ENCODE data around the gene BICD1. TPM values are rescaled to one million over a fixed set of nuclear protein-coding genes. Genes with fewer than 3 reads are reported as not detected.
A peak's percentile ranks its signal among the peaks of the same experiment; 100 is the strongest.

BICD1 gene
- total and polyA plus RNA-seq, 2 of the 13 experiments (the other 11 are each of a cell fraction or from before 2014, with no cell fraction given), result 4.5 to 5.2 TPM

DNA sequence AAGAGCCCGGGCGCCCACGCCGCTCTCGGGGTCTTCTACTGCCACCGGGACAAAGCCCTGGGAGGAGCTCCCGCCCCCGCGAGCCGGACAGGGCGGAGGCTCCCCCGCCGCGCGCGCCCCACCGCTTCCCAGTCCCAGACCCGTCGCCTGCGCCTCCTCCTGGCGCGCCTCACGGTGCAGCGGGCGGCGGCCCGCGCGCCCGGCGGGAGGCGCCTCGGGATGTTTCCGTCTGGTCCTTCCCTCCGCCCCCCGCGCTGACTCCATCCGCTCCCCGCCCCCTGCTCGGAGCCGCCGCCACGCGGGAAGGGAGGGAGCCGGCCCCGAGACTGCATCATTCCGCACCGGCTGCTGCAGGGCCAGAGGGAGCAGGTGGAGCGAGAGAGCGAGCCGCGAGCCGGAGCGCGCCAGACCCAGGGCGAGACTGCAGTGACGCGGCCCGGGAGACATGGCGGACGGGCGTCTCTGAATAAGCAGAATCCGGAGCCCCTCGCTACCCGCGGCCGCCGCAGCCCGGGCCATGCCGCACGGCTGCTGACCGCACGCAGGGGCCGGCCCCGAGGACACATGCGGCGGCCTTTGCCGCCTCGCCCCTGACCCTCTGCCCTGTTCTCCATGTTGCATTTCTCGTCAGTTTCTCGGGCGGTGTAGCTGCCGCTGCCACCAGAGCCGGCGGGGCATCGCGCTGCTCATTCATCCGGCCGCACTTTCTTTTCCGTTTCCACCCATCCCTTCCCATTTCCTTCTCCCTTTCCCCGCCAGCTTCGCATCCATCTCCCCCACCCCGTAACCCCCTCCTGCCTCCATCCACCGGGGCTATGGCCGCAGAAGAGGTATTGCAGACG, at the start of gene BICD1 (continued):
- TF ChIP-seq, protein P1, sequence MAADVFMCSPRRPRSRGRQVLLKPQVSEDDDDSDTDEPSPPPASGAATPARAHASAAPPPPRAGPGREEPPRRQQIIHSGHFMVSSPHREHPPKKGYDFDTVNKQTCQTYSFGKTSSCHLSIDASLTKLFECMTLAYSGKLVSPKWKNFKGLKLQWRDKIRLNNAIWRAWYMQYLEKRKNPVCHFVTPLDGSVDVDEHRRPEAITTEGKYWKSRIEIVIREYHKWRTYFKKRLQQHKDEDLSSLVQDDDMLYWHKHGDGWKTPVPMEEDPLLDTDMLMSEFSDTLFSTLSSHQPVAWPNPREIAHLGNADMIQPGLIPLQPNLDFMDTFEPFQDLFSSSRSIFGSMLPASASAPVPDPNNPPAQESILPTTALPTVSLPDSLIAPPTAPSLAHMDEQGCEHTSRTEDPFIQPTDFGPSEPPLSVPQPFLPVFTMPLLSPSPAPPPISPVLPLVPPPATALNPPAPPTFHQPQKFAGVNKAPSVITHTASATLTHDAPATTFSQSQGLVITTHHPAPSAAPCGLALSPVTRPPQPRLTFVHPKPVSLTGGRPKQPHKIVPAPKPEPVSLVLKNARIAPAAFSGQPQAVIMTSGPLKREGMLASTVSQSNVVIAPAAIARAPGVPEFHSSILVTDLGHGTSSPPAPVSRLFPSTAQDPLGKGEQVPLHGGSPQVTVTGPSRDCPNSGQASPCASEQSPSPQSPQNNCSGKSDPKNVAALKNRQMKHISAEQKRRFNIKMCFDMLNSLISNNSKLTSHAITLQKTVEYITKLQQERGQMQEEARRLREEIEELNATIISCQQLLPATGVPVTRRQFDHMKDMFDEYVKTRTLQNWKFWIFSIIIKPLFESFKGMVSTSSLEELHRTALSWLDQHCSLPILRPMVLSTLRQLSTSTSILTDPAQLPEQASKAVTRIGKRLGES (CRISPR knock-in tag; IDR thresholded peaks at IDR 0.05; ENCODE audit: borderline replicate concordance), result no peak
- TF ChIP-seq DNMT3B (CRISPR knock-in tag; conservative IDR thresholded peaks at IDR 0.05) (no peak), NPAS2 (CRISPR knock-in tag; IDR thresholded peaks at IDR 0.05; ENCODE audit: borderline replicate concordance) (no peak), EEA1 (CRISPR knock-in tag; IDR thresholded peaks at IDR 0.05; ENCODE audit: borderline replicate concordance) (0 out of 2 replicates have a peak, but pooled peaks have one; percentile 64), MTF2 (CRISPR knock-in tag; IDR thresholded peaks at IDR 0.05; ENCODE audit: borderline replicate concordance) (0 out of 2 replicates have a peak, but pooled peaks have one; percentile 42), ZNF333 (CRISPR knock-in tag; IDR thresholded peaks at IDR 0.05; ENCODE audit: borderline replicate concordance) (no peak), TOPORS (CRISPR knock-in tag; IDR thresholded peaks at IDR 0.05) (peak; percentile 40; the same call in 1 of the 2 replicates), HNRNPL (IDR thresholded peaks at IDR 0.05; ENCODE audit: low read depth, low read length) (no peak), ZNF543 (CRISPR knock-in tag; IDR thresholded peaks at IDR 0.05) (no peak), ZNF446 (CRISPR knock-in tag; IDR thresholded peaks at IDR 0.05) (0 out of 2 replicates have a peak, but pooled peaks have one; percentile 6), ZNF383 (CRISPR knock-in tag; IDR thresholded peaks at IDR 0.05; ENCODE audit: borderline replicate concordance) (no peak), CBFB (CRISPR knock-in tag; IDR thresholded peaks at IDR 0.05) (peak; percentile 59; the same call in 1 of the 2 replicates)
- TF ChIP-seq, protein P2, sequence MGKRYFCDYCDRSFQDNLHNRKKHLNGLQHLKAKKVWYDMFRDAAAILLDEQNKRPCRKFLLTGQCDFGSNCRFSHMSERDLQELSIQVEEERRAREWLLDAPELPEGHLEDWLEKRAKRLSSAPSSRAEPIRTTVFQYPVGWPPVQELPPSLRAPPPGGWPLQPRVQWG (CRISPR knock-in tag; IDR thresholded peaks at IDR 0.05; ENCODE audit: borderline replicate concordance, low read depth), result no peak
- TF ChIP-seq, protein P3, sequence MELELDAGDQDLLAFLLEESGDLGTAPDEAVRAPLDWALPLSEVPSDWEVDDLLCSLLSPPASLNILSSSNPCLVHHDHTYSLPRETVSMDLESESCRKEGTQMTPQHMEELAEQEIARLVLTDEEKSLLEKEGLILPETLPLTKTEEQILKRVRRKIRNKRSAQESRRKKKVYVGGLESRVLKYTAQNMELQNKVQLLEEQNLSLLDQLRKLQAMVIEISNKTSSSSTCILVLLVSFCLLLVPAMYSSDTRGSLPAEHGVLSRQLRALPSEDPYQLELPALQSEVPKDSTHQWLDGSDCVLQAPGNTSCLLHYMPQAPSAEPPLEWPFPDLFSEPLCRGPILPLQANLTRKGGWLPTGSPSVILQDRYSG (CRISPR knock-in tag; IDR thresholded peaks at IDR 0.05), result peak; percentile 83; the same call in 1 of the 2 replicates
- TF ChIP-seq, protein P4, sequence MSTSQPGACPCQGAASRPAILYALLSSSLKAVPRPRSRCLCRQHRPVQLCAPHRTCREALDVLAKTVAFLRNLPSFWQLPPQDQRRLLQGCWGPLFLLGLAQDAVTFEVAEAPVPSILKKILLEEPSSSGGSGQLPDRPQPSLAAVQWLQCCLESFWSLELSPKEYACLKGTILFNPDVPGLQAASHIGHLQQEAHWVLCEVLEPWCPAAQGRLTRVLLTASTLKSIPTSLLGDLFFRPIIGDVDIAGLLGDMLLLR (CRISPR knock-in tag; IDR thresholded peaks at IDR 0.05), result no peak; the same call in 1 of the 2 replicates
- TF ChIP-seq, protein P5, sequence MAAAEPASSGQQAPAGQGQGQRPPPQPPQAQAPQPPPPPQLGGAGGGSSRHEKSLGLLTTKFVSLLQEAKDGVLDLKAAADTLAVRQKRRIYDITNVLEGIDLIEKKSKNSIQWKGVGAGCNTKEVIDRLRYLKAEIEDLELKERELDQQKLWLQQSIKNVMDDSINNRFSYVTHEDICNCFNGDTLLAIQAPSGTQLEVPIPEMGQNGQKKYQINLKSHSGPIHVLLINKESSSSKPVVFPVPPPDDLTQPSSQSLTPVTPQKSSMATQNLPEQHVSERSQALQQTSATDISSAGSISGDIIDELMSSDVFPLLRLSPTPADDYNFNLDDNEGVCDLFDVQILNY (CRISPR knock-in tag; conservative IDR thresholded peaks at IDR 0.05), result peak; percentile 45; the same call in 1 of the 2 replicates
- TF ChIP-seq, protein P6, sequence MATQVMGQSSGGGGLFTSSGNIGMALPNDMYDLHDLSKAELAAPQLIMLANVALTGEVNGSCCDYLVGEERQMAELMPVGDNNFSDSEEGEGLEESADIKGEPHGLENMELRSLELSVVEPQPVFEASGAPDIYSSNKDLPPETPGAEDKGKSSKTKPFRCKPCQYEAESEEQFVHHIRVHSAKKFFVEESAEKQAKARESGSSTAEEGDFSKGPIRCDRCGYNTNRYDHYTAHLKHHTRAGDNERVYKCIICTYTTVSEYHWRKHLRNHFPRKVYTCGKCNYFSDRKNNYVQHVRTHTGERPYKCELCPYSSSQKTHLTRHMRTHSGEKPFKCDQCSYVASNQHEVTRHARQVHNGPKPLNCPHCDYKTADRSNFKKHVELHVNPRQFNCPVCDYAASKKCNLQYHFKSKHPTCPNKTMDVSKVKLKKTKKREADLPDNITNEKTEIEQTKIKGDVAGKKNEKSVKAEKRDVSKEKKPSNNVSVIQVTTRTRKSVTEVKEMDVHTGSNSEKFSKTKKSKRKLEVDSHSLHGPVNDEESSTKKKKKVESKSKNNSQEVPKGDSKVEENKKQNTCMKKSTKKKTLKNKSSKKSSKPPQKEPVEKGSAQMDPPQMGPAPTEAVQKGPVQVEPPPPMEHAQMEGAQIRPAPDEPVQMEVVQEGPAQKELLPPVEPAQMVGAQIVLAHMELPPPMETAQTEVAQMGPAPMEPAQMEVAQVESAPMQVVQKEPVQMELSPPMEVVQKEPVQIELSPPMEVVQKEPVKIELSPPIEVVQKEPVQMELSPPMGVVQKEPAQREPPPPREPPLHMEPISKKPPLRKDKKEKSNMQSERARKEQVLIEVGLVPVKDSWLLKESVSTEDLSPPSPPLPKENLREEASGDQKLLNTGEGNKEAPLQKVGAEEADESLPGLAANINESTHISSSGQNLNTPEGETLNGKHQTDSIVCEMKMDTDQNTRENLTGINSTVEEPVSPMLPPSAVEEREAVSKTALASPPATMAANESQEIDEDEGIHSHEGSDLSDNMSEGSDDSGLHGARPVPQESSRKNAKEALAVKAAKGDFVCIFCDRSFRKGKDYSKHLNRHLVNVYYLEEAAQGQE (IDR thresholded peaks at IDR 0.05; ENCODE audit: borderline replicate concordance in 1 of 2, low read depth in 1 of 2, low read length in 2 of 2), result no peak

Measured in HepG2 (cell line).